Parathyroid adenoma (tissue), 2 donors: ENCODE data around the gene ASXL2.

ENCODE experiments used
- H2AFZ ChIP-seq: fragments of 300-600 bp; sonication (generic); one replicate; pipeline ENCODE4 v1.7.0; 2017; ENCODE audit warnings: antibody characterized with exemption, mild to moderate bottlenecking
- H3K27ac ChIP-seq: fragments of 300-600 bp; sonication (generic); one replicate; pipeline ENCODE4 v1.7.0; 2017
- H3K27me3 ChIP-seq: fragments of 300-600 bp; sonication (generic); one replicate; pipeline ENCODE4 v1.7.0; 2017; ENCODE audit warnings: low read length; ENCODE audit not compliant: control insufficient read depth, insufficient read depth
- H3K36me3 ChIP-seq: fragments of 300-600 bp; sonication (generic); one replicate; pipeline ENCODE4 v1.7.0; 2017; ENCODE audit warnings: low read length; ENCODE audit not compliant: control insufficient read depth, insufficient read depth
- H3K4me1 ChIP-seq: fragments of 300-600 bp; sonication (generic); one replicate; pipeline ENCODE4 v1.7.0; 2017; ENCODE audit warnings: control low read depth
- H3K4me2 ChIP-seq: fragments of 300-600 bp; sonication (generic); one replicate; pipeline ENCODE4 v1.7.0; 2017; ENCODE audit warnings: low read length
- H3K4me3 ChIP-seq: fragments of 300-600 bp; sonication (generic); one replicate; pipeline ENCODE4 v1.7.0; 2017; ENCODE audit warnings: low read depth, low read length
- H3K79me2 ChIP-seq: fragments of 300-600 bp; sonication (generic); one replicate; pipeline ENCODE4 v1.7.0; 2017; ENCODE audit warnings: control low read depth
- H3K9ac ChIP-seq: fragments of 300-600 bp; sonication (generic); one replicate; pipeline ENCODE4 v1.7.0; 2017; ENCODE audit warnings: mild to moderate bottlenecking
- H3K9me3 ChIP-seq: fragments of 300-600 bp; sonication (generic); one replicate; pipeline ENCODE4 v1.7.0; 2017; ENCODE audit warnings: low read length; ENCODE audit not compliant: control insufficient read depth
- TF ChIP-seq, protein P1 (sequence below): fragments of 300-600 bp; sonication (generic); IDR thresholded peaks from one replicate; pipeline ENCODE4 v1.7.0; 2017; ENCODE audit warnings: antibody characterized with exemption, mild to moderate bottlenecking
- donor health status: primary hyperparathyroidism.

ASXL2 gene

DNA sequence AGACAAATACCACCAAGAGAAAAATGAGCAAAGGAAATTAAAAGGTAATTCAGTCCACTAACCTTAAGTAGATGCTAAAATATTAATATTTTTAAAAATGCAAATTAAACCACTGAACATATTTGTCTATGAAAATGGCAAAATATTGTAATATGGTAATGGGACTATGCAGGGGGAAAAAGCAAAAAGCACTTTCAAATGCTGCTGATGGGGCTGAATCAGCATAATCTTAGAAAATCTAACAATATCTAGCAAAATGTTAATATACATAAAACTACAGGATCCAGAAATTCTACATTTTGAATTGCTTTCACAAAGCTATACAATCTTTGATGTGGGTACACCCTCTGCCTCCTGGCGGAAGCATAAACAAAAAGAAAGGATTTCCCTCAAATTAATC, 118.0 kb downstream of the ASXL2 start:
- no peaks in the 10 kb centered on the region for H3K9me3 ChIP-seq
- TF ChIP-seq, protein P1, sequence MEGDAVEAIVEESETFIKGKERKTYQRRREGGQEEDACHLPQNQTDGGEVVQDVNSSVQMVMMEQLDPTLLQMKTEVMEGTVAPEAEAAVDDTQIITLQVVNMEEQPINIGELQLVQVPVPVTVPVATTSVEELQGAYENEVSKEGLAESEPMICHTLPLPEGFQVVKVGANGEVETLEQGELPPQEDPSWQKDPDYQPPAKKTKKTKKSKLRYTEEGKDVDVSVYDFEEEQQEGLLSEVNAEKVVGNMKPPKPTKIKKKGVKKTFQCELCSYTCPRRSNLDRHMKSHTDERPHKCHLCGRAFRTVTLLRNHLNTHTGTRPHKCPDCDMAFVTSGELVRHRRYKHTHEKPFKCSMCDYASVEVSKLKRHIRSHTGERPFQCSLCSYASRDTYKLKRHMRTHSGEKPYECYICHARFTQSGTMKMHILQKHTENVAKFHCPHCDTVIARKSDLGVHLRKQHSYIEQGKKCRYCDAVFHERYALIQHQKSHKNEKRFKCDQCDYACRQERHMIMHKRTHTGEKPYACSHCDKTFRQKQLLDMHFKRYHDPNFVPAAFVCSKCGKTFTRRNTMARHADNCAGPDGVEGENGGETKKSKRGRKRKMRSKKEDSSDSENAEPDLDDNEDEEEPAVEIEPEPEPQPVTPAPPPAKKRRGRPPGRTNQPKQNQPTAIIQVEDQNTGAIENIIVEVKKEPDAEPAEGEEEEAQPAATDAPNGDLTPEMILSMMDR, result no peak
- H3K4me1 ChIP-seq, result peaks cover 2% of the 10 kb centered on the region
- H2AFZ ChIP-seq, result no peak overlapping the region
- H3K36me3 ChIP-seq, result no peaks in the 10 kb centered on the region
- no peaks in the 10 kb centered on the region for H3K79me2 ChIP-seq
- no peak overlapping the region for H3K4me2 ChIP-seq
- no peak overlapping the region for H3K27ac ChIP-seq
- no peak overlapping the region for H3K9ac ChIP-seq
- no peaks in the 10 kb centered on the region for H3K27me3 ChIP-seq
- no peak overlapping the region for H3K4me3 ChIP-seq

DNA sequence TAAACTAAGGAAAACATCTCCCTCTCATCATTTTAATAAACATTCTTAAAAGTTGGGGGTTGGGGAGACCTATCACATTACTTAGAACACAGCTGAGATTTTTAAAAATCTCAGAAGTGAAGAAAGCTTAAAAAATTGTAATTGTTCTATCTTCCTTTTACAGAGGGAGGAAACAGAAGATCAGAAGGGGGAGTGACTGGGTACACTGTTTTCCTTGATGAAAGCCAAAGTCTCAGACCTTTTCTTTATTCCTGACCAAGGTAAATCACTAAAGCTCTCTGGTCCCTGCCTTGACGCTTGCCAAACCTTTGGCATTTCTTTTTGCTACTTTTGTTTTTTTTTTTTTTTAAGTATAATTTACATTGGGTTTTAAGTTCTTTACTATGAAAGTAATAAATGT, 119.9 kb downstream of the ASXL2 start:
- no peak overlapping the region for H2AFZ ChIP-seq
- peaks cover 2% of the 10 kb centered on the region for H3K4me1 ChIP-seq
- H3K9ac ChIP-seq, result no peak overlapping the region
- no peaks in the 10 kb centered on the region for H3K9me3 ChIP-seq
- no peaks in the 10 kb centered on the region for H3K79me2 ChIP-seq
- no peak overlapping the region for H3K4me3 ChIP-seq
- no peaks in the 10 kb centered on the region for H3K27me3 ChIP-seq
- H3K36me3 ChIP-seq, result no peaks in the 10 kb centered on the region
- TF ChIP-seq, protein P1, result no peak
- no peak overlapping the region for H3K4me2 ChIP-seq
- no peak overlapping the region for H3K27ac ChIP-seq

DNA sequence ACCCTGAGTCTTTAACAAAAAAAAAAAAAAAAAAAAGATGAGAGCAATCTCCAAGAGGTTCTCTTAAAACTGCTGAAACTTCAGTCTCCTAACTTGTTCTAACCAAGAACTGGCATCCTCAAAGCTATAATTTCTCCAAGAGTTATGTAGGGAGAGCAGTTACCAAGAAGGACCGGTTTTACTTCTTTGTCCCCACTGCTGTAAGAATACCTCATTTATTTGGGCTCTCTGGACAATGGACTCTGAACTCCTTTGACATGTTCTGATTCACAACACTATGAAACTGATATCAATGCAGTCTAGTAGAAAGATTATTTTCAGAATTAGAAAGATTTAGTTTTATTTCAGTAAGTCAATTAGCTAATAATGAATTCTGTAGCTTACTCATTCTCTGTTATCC, 120.4 kb downstream of the ASXL2 start:
- H3K27me3 ChIP-seq, result no peaks in the 10 kb centered on the region
- H3K27ac ChIP-seq, result no peak overlapping the region
- H3K79me2 ChIP-seq, result no peaks in the 10 kb centered on the region
- H3K9me3 ChIP-seq, result no peaks in the 10 kb centered on the region
- H3K9ac ChIP-seq, result no peak overlapping the region
- H3K4me2 ChIP-seq, result no peak overlapping the region
- H2AFZ ChIP-seq, result no peak overlapping the region
- no peaks in the 10 kb centered on the region for H3K36me3 ChIP-seq
- TF ChIP-seq, protein P1, result no peak
- H3K4me3 ChIP-seq, result no peak overlapping the region
- peaks cover 2% of the 10 kb centered on the region for H3K4me1 ChIP-seq

GRCh38 chr2:25756536-25756935, 121.8 kb downstream of the ASXL2 start:
- Histone ChIP-seq H3K79me2 (no peaks in the 10 kb centered on the region), H3K27me3 (no peaks in the 10 kb centered on the region), H3K4me1 (peaks cover 2% of the 10 kb centered on the region), H3K4me3 (no peak overlapping the region), H3K4me2 (no peak overlapping the region), H3K36me3 (no peaks in the 10 kb centered on the region), H3K9me3 (no peaks in the 10 kb centered on the region), H2AFZ (no peak overlapping the region), H3K9ac (no peak overlapping the region), H3K27ac (no peak overlapping the region)
- TF ChIP-seq, protein P1, result no peak

GRCh38 chr2:25749676-25750075, 128.6 kb downstream of the ASXL2 start:
- H3K36me3 ChIP-seq, result no peaks in the 10 kb centered on the region
- no peak overlapping the region for H3K9ac ChIP-seq
- no peak overlapping the region for H3K27ac ChIP-seq
- no peak overlapping the region for H3K4me3 ChIP-seq
- no peak overlapping the region for H3K4me2 ChIP-seq
- no peaks in the 10 kb centered on the region for H3K27me3 ChIP-seq
- H2AFZ ChIP-seq, result no peak overlapping the region
- TF ChIP-seq, protein P1, result no peak
- H3K79me2 ChIP-seq, result no peaks in the 10 kb centered on the region
- H3K9me3 ChIP-seq, result no peaks in the 10 kb centered on the region
- H3K4me1 ChIP-seq, result no peaks in the 10 kb centered on the region
